ENCODE measurements around the gene VSIG8. TPM values are rescaled to one million over a fixed set of nuclear protein-coding genes. Genes with fewer than 3 reads are reported as not detected.

VSIG8 gene
- total and polyA plus RNA-seq, 9 of the 15 experiments (the other 6 are each of a cell fraction or from before 2014, with no cell fraction given): not detected

GRCh38 chr1:159864262-159864661, 1.8 kb upstream of the VSIG8 start:
- in situ Hi-C loops (cut with MboI) (no loop called here), intact Hi-C loops (cut with micrococcal nuclease) (no loop called here)
- H3K36me3 ChIP-seq (ENCODE audit: control insufficient read depth, insufficient read depth, low read length): no peaks in the 10 kb centered on the region
- FAIRE-seq: no peak
- H2AFZ ChIP-seq (ENCODE audit: low read depth, low read length): no peak overlapping the region
- no peak overlapping the region for H3K4me3 ChIP-seq
- POLR2A ChIA-PET: interaction anchor here (0.6 to 0.9 kb wide), 2 partner anchors 11 to 71 kb away, joined by 3 to 5 read pairs; no protein-coding TSS in a partner anchor
- H3K4me1 ChIP-seq (replicated peaks in 1 of 2; ENCODE audit: control insufficient read depth in 2 of 2, insufficient read depth in 2 of 2, low read length in 2 of 2): peaks cover 6 to 9% of the 10 kb centered on the region in 2 experiments
- CTCF ChIA-PET (ENCODE audit: low intra/inter-chr PET ratio): no interaction called here
- H3K9me1 ChIP-seq (ENCODE audit: control insufficient read depth, insufficient read depth, low read length): no peaks in the 10 kb centered on the region
- no peak overlapping the region for H3K27ac ChIP-seq (ENCODE audit: extremely low read depth, low read depth, low read length)
- no peaks in the 10 kb centered on the region for H4K20me1 ChIP-seq (replicated peaks; ENCODE audit: control insufficient read depth, insufficient read depth, low read length)
- H3K4me2 ChIP-seq (ENCODE audit: insufficient read depth, low read length): no peak overlapping the region
- no peak for TF ChIP-seq U2AF1 (optimal IDR thresholded peaks at IDR 0.05; ENCODE audit: low read depth, low read length)
- TF ChIP-seq RCOR1 (IDR thresholded peaks at IDR 0.05; ENCODE audit: borderline replicate concordance in 1 of 2, low read depth in 2 of 2, low read length in 2 of 2): peak; percentile 53 to 83; a peak in 3 of 4 replicates
- no peak for TF ChIP-seq CC2D1A (IDR thresholded peaks at IDR 0.05)
- TF ChIP-seq FOXA3 (CRISPR knock-in tag; conservative IDR thresholded peaks at IDR 0.05 in 1 of 2, IDR thresholded peaks at IDR 0.05 in 1 of 2): no peak
- peak in 1 of 2 experiments; percentile 86; a peak in 2 of 4 replicates for TF ChIP-seq HDAC1 (IDR thresholded peaks at IDR 0.05)
- peak; percentile 62; the same call in 1 of the 2 replicates for TF ChIP-seq HDAC2 (IDR thresholded peaks at IDR 0.05)
- no peak for TF ChIP-seq POLR3A (IDR thresholded peaks at IDR 0.05; ENCODE audit: borderline replicate concordance, extremely low read depth, insufficient read depth, insufficient read length)
- TF ChIP-seq MLLT1 (IDR thresholded peaks at IDR 0.05): 0 out of 4 replicates have a peak, but pooled peaks of 1 of the 2 experiments have one; percentile 43
- no peak for TF ChIP-seq BRD4 (IDR thresholded peaks at IDR 0.05)
- TF ChIP-seq KDM1A (IDR thresholded peaks at IDR 0.05): peak; percentile 97 to 98
- peaks cover 2 to 40% of the 10 kb centered on the region in 2 experiments; a peak in 4 of 5 replicates for H3K27me3 ChIP-seq (ENCODE audit: control insufficient read depth in 2 of 2, insufficient read depth in 2 of 2, low read length in 2 of 2)
- no peak overlapping the region for H3K9ac ChIP-seq (ENCODE audit: insufficient read depth in 1 of 2, low read depth in 2 of 2, low read length in 2 of 2)
- WGBS (ENCODE audit: insufficient coverage, low coverage, missing lambda C conversion rate): 3% methylated on average over 2 of the region's 2 CpGs
- no peak for ATAC-seq
- no peak for DNase-seq (ENCODE audit: extremely low read depth in 1 of 4, low spot score in 3 of 4)
- H3K79me2 ChIP-seq (ENCODE audit: control insufficient read depth, insufficient read depth, low read length): no peaks in the 10 kb centered on the region
- H3K9me3 ChIP-seq (replicated peaks; ENCODE audit: control insufficient read depth, insufficient read depth, low read depth, low read length): no peaks in the 10 kb centered on the region
- no TSS peak for BruUV-seq (replicated peaks)

All from K562 (cell line).